Subcutaneous abdominal adipose tissue (tissue), 5 donors: ENCODE measurements around the gene TIRAP.

Source experiments
- H3K27ac ChIP-seq: one replicate; pipeline ENCODE4 v1.7.0; 2013; ENCODE audit warnings: low read depth, mild to moderate bottlenecking, inconsistent platforms, low read length, moderate library complexity
- H3K27me3 ChIP-seq, 5 donors: one replicate each; pipeline ENCODE4 v1.7.0; 2013; ENCODE audit warnings: low read length in 5 of 5, inconsistent platforms in 1 of 5; ENCODE audit not compliant: control insufficient read depth in 5 of 5, insufficient read depth in 4 of 5
- H3K36me3 ChIP-seq, 5 donors: one replicate each; pipeline ENCODE4 v1.7.0; 2013; ENCODE audit warnings: low read length in 5 of 5; ENCODE audit not compliant: control insufficient read depth in 5 of 5, insufficient read depth in 5 of 5
- H3K4me1 ChIP-seq, 5 donors: one replicate each; pipeline ENCODE4 v1.7.0; 2013; ENCODE audit warnings: low read length in 5 of 5, mild to moderate bottlenecking in 3 of 5, moderate library complexity in 1 of 5; ENCODE audit not compliant: control insufficient read depth in 5 of 5, insufficient read depth in 5 of 5
- H3K4me3 ChIP-seq, 5 donors: one replicate each; pipeline ENCODE4 v1.7.0; 2013; ENCODE audit warnings: low read length in 5 of 5, low read depth in 1 of 5
- H3K9ac ChIP-seq, 5 donors: one replicate each; pipeline ENCODE4 v1.7.0; 2013; ENCODE audit warnings: low read length in 5 of 5, mild to moderate bottlenecking in 4 of 5, moderate library complexity in 3 of 5
- H3K9me3 ChIP-seq, 5 donors: one replicate each; pipeline ENCODE4 v1.7.0; 2013; ENCODE audit warnings: low read length in 5 of 5; ENCODE audit not compliant: control insufficient read depth in 5 of 5
- donor health status: healthy.
- donor health status: healthy.
- donor health status: healthy.
- donor health status: healthy.
- donor health status: healthy.

The TIRAP gene

DNA sequence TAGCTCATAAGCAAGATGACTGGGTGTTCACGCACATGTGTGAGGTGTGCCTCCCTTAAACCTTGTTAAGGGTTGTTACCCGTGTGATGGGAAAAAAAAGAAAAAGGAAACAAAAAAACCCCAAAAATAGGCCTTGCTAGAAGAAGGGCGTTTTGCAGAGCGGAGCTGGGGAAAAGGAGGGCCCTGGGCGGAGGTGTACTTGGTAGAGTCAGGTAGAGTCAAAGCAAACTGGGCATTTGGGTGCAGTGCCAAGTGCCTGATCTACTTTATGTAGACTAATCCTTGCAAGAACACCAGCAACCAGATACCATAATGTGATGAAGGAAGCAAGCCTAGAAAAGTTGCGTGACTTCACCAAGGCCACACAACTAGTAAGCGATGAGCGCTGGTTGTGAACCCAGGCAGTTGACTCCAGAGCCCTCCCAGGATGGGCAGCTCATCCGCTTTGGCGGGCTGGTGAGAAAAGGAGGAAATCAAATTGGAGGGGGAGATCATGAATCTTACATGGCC lies 1.2 kb upstream of the TIRAP start:
- Histone ChIP-seq H3K9ac (peak overlapping the region in 3 of 5 donors; percentile 63 to 88 (median 82)), H3K27me3 (no peaks in the 10 kb centered on the region), H3K9me3 (no peaks in the 10 kb centered on the region), H3K4me3 (peak overlapping the region in 2 of 5 donors; percentile 73 to 87), H3K4me1 (peaks cover 7 to 42% (median 28%) of the 10 kb centered on the region in 5 donors), H3K27ac (peak overlapping the region; percentile 78), H3K36me3 (peaks cover 0 to 15% (median 14%) of the 10 kb centered on the region in 5 donors)

DNA sequence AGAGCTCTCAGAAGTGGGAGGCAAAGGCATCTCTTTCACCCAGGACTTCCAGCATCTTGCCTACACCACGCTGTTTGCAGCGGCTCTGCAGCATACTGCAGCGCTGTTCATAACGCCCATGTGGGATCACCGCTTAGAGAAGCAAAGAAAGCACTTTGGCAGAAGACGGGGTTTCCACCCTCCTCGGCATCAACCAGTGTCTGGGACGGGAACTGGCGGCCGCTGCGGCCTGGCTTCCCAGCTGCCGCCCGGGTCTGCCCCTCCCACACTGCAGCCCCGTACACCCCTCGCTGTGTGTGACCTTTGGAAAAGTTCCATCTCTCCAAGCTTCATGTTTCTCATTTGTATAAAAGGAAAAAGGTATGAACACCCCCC lies 545 bp upstream of the TIRAP start:
- Histone ChIP-seq H3K27me3 (no peaks in the 10 kb centered on the region), H3K27ac (peak overlapping the region; percentile 78), H3K4me3 (peak overlapping the region; percentile 73 to 90 (median 85)), H3K9me3 (no peaks in the 10 kb centered on the region), H3K36me3 (peaks cover 0 to 13% (median 9%) of the 10 kb centered on the region in 5 donors), H3K4me1 (peaks cover 7 to 42% (median 28%) of the 10 kb centered on the region in 5 donors), H3K9ac (peak overlapping the region; percentile 63 to 92 (median 82))

DNA sequence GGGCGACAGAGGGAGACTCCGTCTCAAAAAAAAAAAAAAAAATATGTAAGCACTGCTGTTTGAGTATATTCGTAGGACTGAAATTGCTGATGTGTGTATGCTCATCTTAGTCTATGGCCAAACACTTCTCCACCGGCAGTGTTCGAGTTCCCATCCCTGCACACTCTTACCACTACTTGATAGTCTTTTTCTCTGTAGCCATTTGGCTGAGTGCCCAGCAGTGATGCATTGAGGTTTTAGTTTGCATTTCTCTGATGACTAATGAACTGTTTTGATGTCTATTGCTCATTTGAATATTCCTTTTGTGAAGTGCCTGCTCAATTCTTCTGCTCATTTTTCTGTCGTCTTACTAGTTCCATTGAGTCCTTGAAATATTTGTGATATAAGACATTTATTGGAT lies 1.9 kb downstream of the TIRAP start:
- H3K27ac ChIP-seq: no peak overlapping the region
- peaks cover 7 to 42% (median 28%) of the 10 kb centered on the region in 5 donors for H3K4me1 ChIP-seq
- H3K4me3 ChIP-seq: no peak overlapping the region
- no peaks in the 10 kb centered on the region for H3K27me3 ChIP-seq
- no peaks in the 10 kb centered on the region for H3K9me3 ChIP-seq
- peaks cover 2 to 15% (median 5%) of the 10 kb centered on the region in 5 donors for H3K36me3 ChIP-seq
- H3K9ac ChIP-seq: no peak overlapping the region

DNA sequence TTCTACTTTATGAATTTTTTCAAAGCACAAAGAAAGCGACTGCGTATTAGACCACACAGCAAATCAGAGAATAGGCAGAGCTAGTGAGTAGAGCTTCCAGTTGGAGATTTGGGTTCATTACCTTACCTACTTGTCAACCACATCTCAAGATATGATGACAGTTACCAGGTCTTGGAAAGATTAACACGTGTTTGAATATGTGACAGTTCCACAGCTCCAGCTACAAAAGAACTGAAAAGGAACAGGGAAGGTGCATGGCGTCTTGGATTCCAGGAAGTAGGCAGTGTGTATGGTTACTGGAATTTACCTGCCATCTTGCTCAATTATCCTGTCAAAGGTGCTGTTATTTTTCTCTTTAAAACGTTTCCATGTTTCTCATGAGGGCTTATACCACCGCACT lies 5.3 kb downstream of the TIRAP start:
- peaks cover 3 to 15% (median 12%) of the 10 kb centered on the region in 5 donors for H3K4me1 ChIP-seq
- no peaks in the 10 kb centered on the region for H3K9me3 ChIP-seq
- H3K9ac ChIP-seq: no peak overlapping the region
- no peak overlapping the region for H3K4me3 ChIP-seq
- no peaks in the 10 kb centered on the region for H3K27me3 ChIP-seq
- peaks cover 5 to 47% (median 34%) of the 10 kb centered on the region in 5 donors for H3K36me3 ChIP-seq
- H3K27ac ChIP-seq: no peak overlapping the region

DNA sequence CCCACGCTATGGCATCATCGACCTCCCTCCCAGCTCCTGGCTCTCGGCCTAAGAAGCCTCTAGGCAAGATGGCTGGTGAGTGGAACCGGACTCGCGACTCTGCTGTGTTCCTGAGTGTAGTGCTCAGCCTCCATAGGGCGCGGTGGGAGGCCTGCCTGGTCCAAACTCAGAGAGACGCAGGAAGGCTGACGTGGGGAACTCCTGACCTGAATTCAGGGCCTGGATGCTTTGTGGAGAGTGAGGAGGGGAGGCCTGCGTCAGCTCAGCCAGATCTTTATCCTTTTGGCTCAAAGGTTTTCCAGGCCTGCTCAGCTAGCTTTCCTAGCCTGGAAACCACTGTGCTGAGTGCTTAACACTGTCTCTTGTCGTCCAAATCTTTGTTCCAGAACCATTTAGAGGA lies 8.0 kb downstream of the TIRAP start:
- H3K27ac ChIP-seq: no peak overlapping the region
- no peaks in the 10 kb centered on the region for H3K27me3 ChIP-seq
- H3K9me3 ChIP-seq: no peaks in the 10 kb centered on the region
- H3K9ac ChIP-seq: no peak overlapping the region
- H3K36me3 ChIP-seq: peaks cover 8 to 58% (median 47%) of the 10 kb centered on the region in 5 donors
- no peak overlapping the region for H3K4me3 ChIP-seq
- H3K4me1 ChIP-seq: no peaks in the 10 kb centered on the region

DNA sequence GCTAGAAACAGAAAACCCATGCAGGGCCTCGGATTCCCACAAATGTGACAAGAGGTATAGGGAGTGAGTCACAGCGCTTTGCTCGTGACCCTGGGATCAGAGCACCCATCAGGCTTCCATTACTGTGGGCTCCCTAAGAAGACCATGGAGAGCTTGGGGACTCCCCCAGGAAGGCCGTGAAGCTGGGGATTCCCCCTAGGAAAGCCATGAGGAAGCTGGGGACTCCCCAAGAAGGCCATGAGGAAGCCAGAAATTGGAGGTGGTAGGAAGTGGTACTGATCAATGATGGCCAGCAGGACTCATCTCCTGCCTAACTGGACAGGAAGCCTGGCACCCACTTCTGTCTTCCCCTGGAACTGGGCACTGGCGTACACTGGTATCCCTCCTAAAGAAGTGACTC lies 10.8 kb downstream of the TIRAP start:
- H3K4me3 ChIP-seq: no peak overlapping the region
- H3K36me3 ChIP-seq: peaks cover 9 to 52% (median 49%) of the 10 kb centered on the region in 5 donors
- H3K27me3 ChIP-seq: no peaks in the 10 kb centered on the region
- no peaks in the 10 kb centered on the region for H3K4me1 ChIP-seq
- H3K9me3 ChIP-seq: no peaks in the 10 kb centered on the region
- no peak overlapping the region for H3K9ac ChIP-seq
- H3K27ac ChIP-seq: no peak overlapping the region

DNA sequence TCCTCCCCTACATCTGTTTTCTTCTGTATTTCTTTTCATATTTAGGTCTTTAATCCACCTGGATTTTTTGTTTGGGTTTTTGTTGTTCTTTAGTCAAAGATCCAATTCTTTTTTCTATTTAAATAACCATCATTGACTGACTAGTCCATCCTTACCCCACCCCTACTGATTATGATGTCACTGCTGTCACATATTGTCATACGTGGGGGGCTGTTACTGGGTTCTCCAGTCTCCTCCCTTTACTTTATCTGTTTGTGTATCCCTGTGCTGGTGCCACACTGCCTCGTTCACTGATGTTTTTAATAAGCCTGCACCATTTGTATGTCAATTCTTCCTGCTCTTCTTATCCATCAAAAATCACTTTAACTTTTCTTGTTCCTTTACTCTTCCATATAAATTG lies 14.1 kb downstream of the TIRAP start:
- H3K27ac ChIP-seq: no peak overlapping the region
- no peaks in the 10 kb centered on the region for H3K4me1 ChIP-seq
- peaks cover 9 to 30% (median 24%) of the 10 kb centered on the region in 5 donors for H3K36me3 ChIP-seq
- H3K27me3 ChIP-seq: no peaks in the 10 kb centered on the region
- no peak overlapping the region for H3K9ac ChIP-seq
- no peaks in the 10 kb centered on the region for H3K9me3 ChIP-seq
- no peak overlapping the region for H3K4me3 ChIP-seq

DNA sequence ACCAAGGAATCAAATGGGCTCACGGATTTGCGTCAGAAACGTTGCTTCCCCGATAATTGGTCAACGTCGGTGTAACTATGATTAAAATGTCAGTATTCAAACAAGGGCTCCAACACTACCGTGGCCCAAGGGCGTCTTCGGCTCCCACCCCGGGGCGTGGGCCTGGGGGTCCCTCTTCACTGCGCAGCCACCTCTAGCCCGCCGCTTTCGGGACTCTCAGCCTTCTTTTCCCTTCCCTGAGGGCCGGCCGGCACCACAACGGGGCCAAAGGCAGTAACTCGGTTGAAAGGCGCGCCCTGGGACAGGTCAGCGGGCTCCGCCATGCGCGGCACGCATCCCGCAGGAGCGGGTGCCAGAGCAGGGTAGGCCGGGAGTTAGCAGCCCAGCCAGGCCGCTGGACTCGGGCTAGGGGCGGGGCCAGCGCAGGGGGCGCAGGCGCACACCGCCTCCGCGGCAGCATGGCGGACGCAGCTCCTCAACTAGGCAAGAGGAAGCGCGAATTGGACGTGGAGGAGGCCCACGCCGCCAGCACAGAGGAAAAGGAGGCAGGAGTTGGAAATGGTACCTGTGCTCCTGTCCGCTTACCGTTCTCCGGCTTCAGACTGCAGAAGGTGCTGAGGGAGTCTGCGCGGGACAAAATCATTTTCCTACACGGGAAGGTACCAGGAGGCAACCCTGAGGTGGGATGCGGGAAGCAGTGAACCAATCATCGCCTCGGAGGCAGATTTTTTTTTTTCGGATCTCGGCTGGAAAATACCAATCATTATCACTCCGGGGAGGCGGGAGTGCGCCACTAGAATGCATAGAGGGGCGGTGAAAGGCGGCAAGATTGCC lies 20.9 kb downstream of the TIRAP start, which contains the start of gene DCPS:
Gene DCPS, plus strand, starts transcription at position 438 of the 834 bp plus-strand sequence. Its CDS starts 21 bp downstream, at position 459.
- H3K9ac ChIP-seq: peak within 1 kb of the TSS; percentile 73 to 91 (median 86)
- peak within 1 kb of the TSS; percentile 77 for H3K27ac ChIP-seq
- peaks cover 0 to 13% (median 5%) of the 10 kb centered on the region in 5 donors for H3K36me3 ChIP-seq
- peaks cover 6 to 17% (median 14%) of the 10 kb centered on the region in 5 donors for H3K4me1 ChIP-seq
- H3K9me3 ChIP-seq: no peaks in the 10 kb centered on the region
- peak within 1 kb of the TSS; percentile 78 to 96 (median 95) for H3K4me3 ChIP-seq
- no peaks in the 10 kb centered on the region for H3K27me3 ChIP-seq

DNA sequence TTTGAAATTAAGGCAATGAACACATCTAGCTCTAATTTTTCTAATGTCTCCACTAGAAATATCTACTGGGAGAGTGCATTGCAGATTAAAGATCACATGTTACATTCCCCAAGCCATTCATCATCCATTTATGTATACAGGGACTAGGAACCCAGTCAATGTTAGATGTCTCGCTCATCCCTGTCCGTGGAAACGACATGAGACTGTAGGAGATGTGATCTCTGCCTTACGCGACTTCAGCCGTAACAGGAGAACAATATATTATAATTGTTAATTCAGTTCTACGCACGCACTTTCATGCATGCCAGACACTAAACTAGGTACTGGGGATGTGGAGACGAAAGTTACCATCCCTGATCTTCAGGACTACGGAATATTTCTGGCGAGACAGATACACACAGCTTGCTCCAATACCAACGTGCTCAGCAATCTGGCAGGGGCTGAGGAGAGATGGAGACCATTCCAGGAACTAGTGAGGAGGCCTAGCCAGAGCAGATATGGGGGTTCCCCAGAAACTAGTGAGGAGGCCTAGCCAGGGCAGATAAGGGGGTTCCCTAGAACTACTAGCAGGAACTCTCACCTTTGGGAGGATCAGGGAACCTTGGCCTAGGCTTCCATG lies 21.7 kb downstream of the TIRAP start:
- Histone ChIP-seq H3K27me3 (no peaks in the 10 kb centered on the region), H3K9ac (peak overlapping the region; percentile 73 to 91 (median 86)), H3K9me3 (no peaks in the 10 kb centered on the region), H3K36me3 (peaks cover 0 to 16% (median 5%) of the 10 kb centered on the region in 5 donors), H3K27ac (peak overlapping the region; percentile 77), H3K4me3 (peak overlapping the region; percentile 78 to 96 (median 95)), H3K4me1 (peaks cover 6 to 17% (median 14%) of the 10 kb centered on the region in 5 donors)

DNA sequence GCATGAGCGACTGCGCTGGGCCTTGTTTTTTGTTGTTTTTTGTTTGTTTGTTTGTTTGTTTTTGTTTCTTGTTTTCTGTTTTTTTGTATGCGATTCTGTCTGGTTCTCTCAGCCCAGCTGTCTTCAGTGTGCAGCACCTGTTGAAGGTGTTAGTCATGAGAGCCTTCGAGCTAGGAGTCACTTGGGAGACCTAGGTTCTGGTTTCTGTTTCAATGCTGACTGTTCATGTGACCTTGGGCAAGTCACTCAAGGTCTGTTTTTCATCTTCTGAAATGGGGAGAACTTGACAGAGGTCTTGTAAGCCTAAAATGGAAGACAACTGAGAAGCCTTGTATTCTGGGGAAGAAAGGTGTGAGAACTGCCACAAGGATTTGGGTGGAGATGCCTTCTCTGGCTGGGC lies 22.8 kb downstream of the TIRAP start:
- H3K9me3 ChIP-seq: no peaks in the 10 kb centered on the region
- H3K27me3 ChIP-seq: no peaks in the 10 kb centered on the region
- no peak overlapping the region for H3K4me3 ChIP-seq
- peaks cover 6 to 19% (median 16%) of the 10 kb centered on the region in 5 donors for H3K4me1 ChIP-seq
- no peak overlapping the region for H3K27ac ChIP-seq
- H3K36me3 ChIP-seq: peaks cover 0 to 13% (median 5%) of the 10 kb centered on the region in 5 donors
- no peak overlapping the region for H3K9ac ChIP-seq
